Epithelial cell of esophagus (primary cell): ENCODE measurements around the gene CERKL.

Source experiments
- DNase-seq: peaks from one replicate; pipeline ENCODE4 v3.0.0; 2010; ENCODE audit warnings: low read depth
- H3K4me3 ChIP-seq: 2 replicates; pipeline ENCODE4 v1.5.1; 2011; ENCODE audit warnings: mild to moderate bottlenecking, low read length, control low read depth
- TF ChIP-seq, protein P1 (sequence below): IDR thresholded peaks from 2 replicates; pipeline ENCODE4 v1.5.1; 2011; ENCODE audit warnings: low read depth, mild to moderate bottlenecking, low read length, control low read depth, inconsistent platforms; ENCODE audit not compliant: insufficient read depth; ENCODE audit errors: missing control alignments

Gene CERKL

GRCh38 chr2:181674461-181674860 is 17.6 kb upstream of the CERKL start:
- H3K4me3 ChIP-seq = no peak overlapping the region
- TF ChIP-seq, protein P1, sequence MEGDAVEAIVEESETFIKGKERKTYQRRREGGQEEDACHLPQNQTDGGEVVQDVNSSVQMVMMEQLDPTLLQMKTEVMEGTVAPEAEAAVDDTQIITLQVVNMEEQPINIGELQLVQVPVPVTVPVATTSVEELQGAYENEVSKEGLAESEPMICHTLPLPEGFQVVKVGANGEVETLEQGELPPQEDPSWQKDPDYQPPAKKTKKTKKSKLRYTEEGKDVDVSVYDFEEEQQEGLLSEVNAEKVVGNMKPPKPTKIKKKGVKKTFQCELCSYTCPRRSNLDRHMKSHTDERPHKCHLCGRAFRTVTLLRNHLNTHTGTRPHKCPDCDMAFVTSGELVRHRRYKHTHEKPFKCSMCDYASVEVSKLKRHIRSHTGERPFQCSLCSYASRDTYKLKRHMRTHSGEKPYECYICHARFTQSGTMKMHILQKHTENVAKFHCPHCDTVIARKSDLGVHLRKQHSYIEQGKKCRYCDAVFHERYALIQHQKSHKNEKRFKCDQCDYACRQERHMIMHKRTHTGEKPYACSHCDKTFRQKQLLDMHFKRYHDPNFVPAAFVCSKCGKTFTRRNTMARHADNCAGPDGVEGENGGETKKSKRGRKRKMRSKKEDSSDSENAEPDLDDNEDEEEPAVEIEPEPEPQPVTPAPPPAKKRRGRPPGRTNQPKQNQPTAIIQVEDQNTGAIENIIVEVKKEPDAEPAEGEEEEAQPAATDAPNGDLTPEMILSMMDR = no peak

GRCh38 chr2:181673173-181673572 is 16.3 kb upstream of the CERKL start:
- H3K4me3 ChIP-seq = no peak overlapping the region
- DNase-seq = no peak
- TF ChIP-seq, protein P1 = no peak

More at GRCh38 chr2:181674461-181674860, 17.6 kb upstream of the CERKL start:
- DNase-seq = no peak

GRCh38 chr2:181672255-181673008 is 15.5 kb upstream of the CERKL start:
- no peak for DNase-seq
- H3K4me3 ChIP-seq = no peak overlapping the region
- TF ChIP-seq, protein P1 = no peak

DNA sequence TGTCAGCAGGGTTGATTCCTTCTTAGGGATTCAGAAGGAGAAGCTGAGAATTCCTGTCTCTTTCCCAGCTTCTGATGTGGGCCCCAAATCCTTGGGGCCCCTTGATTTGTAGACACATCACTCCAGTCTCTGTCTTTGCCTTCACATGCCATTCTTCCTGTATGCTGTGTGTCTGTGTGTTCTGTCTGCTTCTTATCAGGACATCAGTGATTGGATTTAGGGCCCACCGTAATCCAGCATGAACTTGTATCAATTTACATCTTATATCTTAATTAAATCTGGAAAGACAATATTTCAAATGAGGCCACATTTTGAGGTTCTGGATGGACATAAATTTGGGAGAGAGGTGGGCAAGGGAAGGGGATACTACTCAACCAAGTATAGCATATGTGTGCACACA is 13.7 kb upstream of the CERKL start:
- DNase-seq = no peak
- H3K4me3 ChIP-seq = no peak overlapping the region
- TF ChIP-seq, protein P1 = no peak

DNA sequence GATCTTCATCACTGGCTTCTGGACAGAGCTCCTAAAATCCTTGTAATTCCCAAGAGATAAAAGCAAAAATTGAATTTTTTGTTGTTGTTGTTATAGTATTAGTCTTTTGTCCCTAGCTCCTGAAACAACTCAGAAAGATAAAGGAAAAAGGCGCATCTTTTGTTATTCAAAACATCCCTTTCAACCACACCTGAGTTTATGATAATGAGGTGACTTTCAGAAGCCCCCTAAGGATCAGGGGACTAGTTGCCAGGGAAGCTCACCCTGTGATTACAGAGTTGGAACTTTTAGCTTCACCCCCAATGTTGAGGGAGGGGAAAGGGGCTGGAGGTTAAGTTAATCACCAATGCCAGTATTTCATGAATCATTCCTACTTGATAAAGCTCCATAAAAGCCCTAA is 10.3 kb upstream of the CERKL start:
- DNase-seq = no peak
- TF ChIP-seq, protein P1 = no peak
- no peak overlapping the region for H3K4me3 ChIP-seq

GRCh38 chr2:181662287-181662686 is 5.4 kb upstream of the CERKL start:
- no peak overlapping the region for H3K4me3 ChIP-seq
- DNase-seq = no peak
- TF ChIP-seq, protein P1 = no peak

DNA sequence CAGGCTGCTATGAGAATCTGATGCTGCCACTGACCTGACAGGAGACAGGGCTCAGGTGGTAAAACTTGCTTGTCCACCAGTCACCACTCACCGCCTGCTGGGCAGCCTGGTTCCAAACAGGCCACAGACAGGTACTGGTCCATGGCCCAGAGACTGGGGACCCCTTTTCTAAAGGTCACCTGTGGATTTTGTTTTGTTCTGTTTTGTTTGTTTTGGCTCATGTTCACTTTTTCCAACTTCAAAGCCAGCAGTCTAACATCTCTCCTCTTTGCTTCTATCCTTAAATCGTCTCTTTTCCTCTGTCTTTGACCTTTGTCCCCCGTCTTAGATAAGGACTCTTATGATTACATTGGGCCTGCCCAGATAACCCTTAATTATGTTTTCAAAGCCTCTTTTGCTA is 3.3 kb upstream of the CERKL start:
- no peak overlapping the region for H3K4me3 ChIP-seq
- no peak for DNase-seq
- TF ChIP-seq, protein P1 = no peak
